ENCODE measurements around the gene REV1. TPM values are rescaled to one million over a fixed set of nuclear protein-coding genes. Genes with fewer than 3 reads are reported as not detected.

REV1 gene
- total and polyA plus RNA-seq, 2 donors (not counting 3 experiments of a cell fraction or from before 2014, with no cell fraction given), result 16.6 to 50.3 TPM

- Histone ChIP-seq H3K27me3 (ENCODE audit: control insufficient read depth in 2 of 2, insufficient read depth in 2 of 2, low read length in 2 of 2) (no peaks in the 10 kb centered on the region), H3K27ac (ENCODE audit: insufficient read depth, low read depth, low read length) (no peak overlapping the region), H3K4me2 (ENCODE audit: insufficient read depth, low read length) (no peak overlapping the region), H3K9me3 (replicated peaks; ENCODE audit: control insufficient read depth, insufficient read depth, low read length) (no peaks in the 10 kb centered on the region), H3K79me2 (ENCODE audit: control insufficient read depth, insufficient read depth, low read length) (no peaks in the 10 kb centered on the region), H3K9ac (replicated peaks; ENCODE audit: extremely low read depth, insufficient read depth, low read length) (no peak overlapping the region), H3K9me1 (replicated peaks; ENCODE audit: control insufficient read depth, extremely low read depth, insufficient read depth, low read length) (no peaks in the 10 kb centered on the region), H4K20me1 (replicated peaks; ENCODE audit: control insufficient read depth, extremely low read depth, insufficient read depth, low read length) (no peaks in the 10 kb centered on the region), H3K36me3 (ENCODE audit: control insufficient read depth in 2 of 2, extremely low read depth in 1 of 2, insufficient read depth in 2 of 2, low read length in 2 of 2) (peaks cover 3 to 21% of the 10 kb centered on the region in 2 experiments), H2AFZ (ENCODE audit: low read depth, low read length) (no peak overlapping the region), H3K4me1 (ENCODE audit: control insufficient read depth, extremely low read depth, insufficient read depth, low read length) (no peaks in the 10 kb centered on the region), H3K4me3 (replicated peaks in 1 of 3; ENCODE audit: insufficient read depth in 1 of 3, low read depth in 1 of 3, low read length in 3 of 3) (no peak overlapping the region)
- intact Hi-C loops (cut with micrococcal nuclease), result no loop called here
- TF ChIP-seq POLR2A (IDR thresholded peaks at IDR 0.05; ENCODE audit: low read depth, low read length) (no peak), FOS (IDR thresholded peaks at IDR 0.05; ENCODE audit: borderline replicate concordance, insufficient read depth, low read length) (no peak), POLR2AphosphoS5 (IDR thresholded peaks at IDR 0.05; ENCODE audit: insufficient read depth, low read depth, low read length) (no peak), GATA2 (IDR thresholded peaks at IDR 0.05; ENCODE audit: insufficient read depth, insufficient read length, low read depth, low read length) (no peak), CTCF (IDR thresholded peaks at IDR 0.05; ENCODE audit: extremely low read depth in 1 of 2, insufficient read depth in 1 of 2, low read depth in 1 of 2, low read length in 2 of 2) (no peak), MYC (IDR thresholded peaks at IDR 0.05; ENCODE audit: low read depth, low read length) (no peak)
- CTCF ChIA-PET, result interaction anchor here (1.5 to 2.0 kb wide), 2 partner anchors 10 to 17 kb away, joined by 4 to 5 read pairs; no protein-coding TSS in a partner anchor
- POLR2A ChIA-PET, result no interaction called here
- no peak for DNase-seq (ENCODE audit: low read depth, low spot score)
- no peak for FAIRE-seq
- dilution Hi-C loops (cut with MboI; ENCODE audit: extremely low pct_ligation_motif_present, low sequenced_read_pairs), result no loop called here
- BruUV-seq (replicated peaks), result no TSS peak
Measured at GRCh38 chr2:99374747-99375146, 115.1 kb downstream of the REV1 start.

GRCh38 chr2:99373144-99373543, 116.7 kb downstream of the REV1 start:
- H3K79me2 ChIP-seq (ENCODE audit: control insufficient read depth, insufficient read depth, low read length), result no peaks in the 10 kb centered on the region
- H2AFZ ChIP-seq (ENCODE audit: low read depth, low read length), result no peak overlapping the region
- DNase-seq (ENCODE audit: low read depth, low spot score) (no peak), FAIRE-seq (no peak)
- TF ChIP-seq MYC (IDR thresholded peaks at IDR 0.05; ENCODE audit: low read depth, low read length), result no peak
- TF ChIP-seq EZH2 (IDR thresholded peaks at IDR 0.05; ENCODE audit: borderline replicate concordance, low read depth, low read length, severe bottlenecking), result no peak
- no peak for TF ChIP-seq JUN (IDR thresholded peaks at IDR 0.05; ENCODE audit: borderline replicate concordance, insufficient read depth, insufficient read length, low read depth)
- TF ChIP-seq POLR2A (IDR thresholded peaks at IDR 0.05; ENCODE audit: low read depth, low read length), result no peak
- TF ChIP-seq CTCF (IDR thresholded peaks at IDR 0.05; ENCODE audit: extremely low read depth in 1 of 2, insufficient read depth in 1 of 2, low read depth in 1 of 2, low read length in 2 of 2), result no peak
- no peak for TF ChIP-seq GATA2 (IDR thresholded peaks at IDR 0.05; ENCODE audit: insufficient read depth, insufficient read length, low read depth, low read length)
- TF ChIP-seq MAX (IDR thresholded peaks at IDR 0.05; ENCODE audit: insufficient read depth, insufficient read length), result no peak
- no peak for TF ChIP-seq FOS (IDR thresholded peaks at IDR 0.05; ENCODE audit: borderline replicate concordance, insufficient read depth, low read length)
- no peak for TF ChIP-seq POLR2AphosphoS5 (IDR thresholded peaks at IDR 0.05; ENCODE audit: insufficient read depth, low read depth, low read length)
- no TSS peak for BruUV-seq (replicated peaks)
- no peak overlapping the region for H3K4me3 ChIP-seq (replicated peaks in 1 of 3; ENCODE audit: insufficient read depth in 1 of 3, low read depth in 1 of 3, low read length in 3 of 3)
- H3K27ac ChIP-seq (ENCODE audit: insufficient read depth, low read depth, low read length), result no peak overlapping the region
- CTCF ChIA-PET, result no interaction called here
- H3K9me1 ChIP-seq (replicated peaks; ENCODE audit: control insufficient read depth, extremely low read depth, insufficient read depth, low read length), result no peaks in the 10 kb centered on the region
- no peak overlapping the region for H3K9ac ChIP-seq (replicated peaks; ENCODE audit: extremely low read depth, insufficient read depth, low read length)
- peaks cover 1 to 16% of the 10 kb centered on the region in 2 experiments for H3K36me3 ChIP-seq (ENCODE audit: control insufficient read depth in 2 of 2, extremely low read depth in 1 of 2, insufficient read depth in 2 of 2, low read length in 2 of 2)
- H3K27me3 ChIP-seq (ENCODE audit: control insufficient read depth in 2 of 2, insufficient read depth in 2 of 2, low read length in 2 of 2), result no peaks in the 10 kb centered on the region
- intact Hi-C loops (cut with micrococcal nuclease), result no loop called here
- no peak overlapping the region for H3K4me2 ChIP-seq (ENCODE audit: insufficient read depth, low read length)
- dilution Hi-C loops (cut with MboI; ENCODE audit: extremely low pct_ligation_motif_present, low sequenced_read_pairs), result no loop called here
- POLR2A ChIA-PET, result no interaction called here
- no peaks in the 10 kb centered on the region for H4K20me1 ChIP-seq (replicated peaks; ENCODE audit: control insufficient read depth, extremely low read depth, insufficient read depth, low read length)
- H3K9me3 ChIP-seq (replicated peaks; ENCODE audit: control insufficient read depth, insufficient read depth, low read length), result no peaks in the 10 kb centered on the region
- no peaks in the 10 kb centered on the region for H3K4me1 ChIP-seq (ENCODE audit: control insufficient read depth, extremely low read depth, insufficient read depth, low read length)
